ENCODE results near the gene CLIP2.

The CLIP2 gene

DNA sequence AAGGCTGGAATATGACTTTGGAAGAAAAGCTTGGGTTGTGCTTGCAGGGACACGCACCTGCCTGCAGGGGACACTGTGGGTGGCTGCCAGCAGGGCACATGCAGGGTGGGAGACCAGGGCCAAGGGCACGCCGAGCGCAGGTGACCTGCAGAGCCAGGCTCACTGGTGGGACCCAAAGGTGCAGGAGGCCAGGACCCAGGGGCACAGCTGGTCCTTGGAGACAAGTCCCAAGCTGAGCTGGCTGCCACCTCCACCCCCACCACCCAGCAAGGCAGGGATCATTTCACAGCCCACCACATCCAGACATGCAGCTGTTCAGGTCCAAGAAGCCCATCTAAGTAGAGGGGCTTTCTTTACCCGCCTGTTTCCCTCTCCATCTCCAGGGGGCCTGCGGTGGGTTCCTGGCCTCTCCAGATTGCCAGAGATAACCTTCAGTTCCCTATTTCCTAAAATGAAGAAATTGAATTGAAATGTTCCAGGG is 13.8 kb upstream of the CLIP2 start:
- FAIRE-seq (peak; percentile 38), DNase-seq (ENCODE audit: insufficient read length) (no peak)
- TF ChIP-seq POLR2AphosphoS5 (IDR thresholded peaks at IDR 0.05; ENCODE audit: low read depth, low read length) (no peak), POLR2A (IDR thresholded peaks at IDR 0.05; ENCODE audit: low read depth, low read length) (no peak), TAF1 (IDR thresholded peaks at IDR 0.05; ENCODE audit: borderline replicate concordance, low read depth, low read length) (no peak)

DNA sequence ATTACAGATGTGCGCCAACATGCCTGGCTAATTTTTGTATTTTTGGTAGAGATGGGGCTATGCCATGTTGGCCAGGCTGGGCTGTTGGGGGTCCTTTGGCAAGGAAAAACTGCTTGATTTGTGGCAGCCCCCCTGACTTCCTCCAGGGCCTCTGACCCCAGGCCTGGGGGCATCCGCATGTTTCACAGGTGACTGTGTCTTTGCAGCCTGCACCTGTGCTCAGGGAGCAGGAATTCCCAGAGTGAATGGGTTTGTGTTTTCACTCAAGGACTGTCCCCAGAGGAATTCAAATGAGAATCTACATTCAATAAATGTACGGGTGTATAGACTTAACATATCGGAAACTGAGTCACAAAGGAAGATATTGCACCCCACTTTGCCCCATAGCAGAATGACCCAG is 11.6 kb upstream of the CLIP2 start:
- FAIRE-seq (no peak), DNase-seq (ENCODE audit: insufficient read length) (no peak)
- TF ChIP-seq POLR2A (IDR thresholded peaks at IDR 0.05; ENCODE audit: low read depth, low read length), result no peak
- TF ChIP-seq TAF1 (IDR thresholded peaks at IDR 0.05; ENCODE audit: borderline replicate concordance, low read depth, low read length), result no peak
- TF ChIP-seq POLR2AphosphoS5 (IDR thresholded peaks at IDR 0.05; ENCODE audit: low read depth, low read length), result no peak

DNA sequence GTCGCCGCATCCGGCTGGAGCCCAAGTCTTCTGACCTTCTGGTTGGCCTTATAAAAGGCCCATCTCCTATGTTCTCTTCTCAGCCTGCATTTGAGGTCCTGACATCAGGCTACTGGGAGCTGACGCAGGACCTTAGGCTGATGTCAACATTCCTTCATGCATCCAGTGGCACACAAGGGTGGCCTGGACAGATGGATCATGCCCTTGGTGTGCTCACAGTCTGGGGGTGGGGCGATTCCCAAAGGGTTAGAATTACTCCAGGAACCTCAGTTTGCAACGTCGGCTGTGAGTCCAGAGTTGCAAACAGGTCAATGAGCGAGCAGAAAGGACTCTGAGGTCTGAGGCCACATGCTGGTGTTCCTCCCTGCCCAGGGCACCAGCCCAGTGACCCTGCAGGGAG is 8.2 kb upstream of the CLIP2 start:
- TF ChIP-seq TAF1 (IDR thresholded peaks at IDR 0.05; ENCODE audit: borderline replicate concordance, low read depth, low read length) (no peak), POLR2A (IDR thresholded peaks at IDR 0.05; ENCODE audit: low read depth, low read length) (no peak), POLR2AphosphoS5 (IDR thresholded peaks at IDR 0.05; ENCODE audit: low read depth, low read length) (no peak)
- DNase-seq (ENCODE audit: insufficient read length), result no peak
- no peak for FAIRE-seq

DNA sequence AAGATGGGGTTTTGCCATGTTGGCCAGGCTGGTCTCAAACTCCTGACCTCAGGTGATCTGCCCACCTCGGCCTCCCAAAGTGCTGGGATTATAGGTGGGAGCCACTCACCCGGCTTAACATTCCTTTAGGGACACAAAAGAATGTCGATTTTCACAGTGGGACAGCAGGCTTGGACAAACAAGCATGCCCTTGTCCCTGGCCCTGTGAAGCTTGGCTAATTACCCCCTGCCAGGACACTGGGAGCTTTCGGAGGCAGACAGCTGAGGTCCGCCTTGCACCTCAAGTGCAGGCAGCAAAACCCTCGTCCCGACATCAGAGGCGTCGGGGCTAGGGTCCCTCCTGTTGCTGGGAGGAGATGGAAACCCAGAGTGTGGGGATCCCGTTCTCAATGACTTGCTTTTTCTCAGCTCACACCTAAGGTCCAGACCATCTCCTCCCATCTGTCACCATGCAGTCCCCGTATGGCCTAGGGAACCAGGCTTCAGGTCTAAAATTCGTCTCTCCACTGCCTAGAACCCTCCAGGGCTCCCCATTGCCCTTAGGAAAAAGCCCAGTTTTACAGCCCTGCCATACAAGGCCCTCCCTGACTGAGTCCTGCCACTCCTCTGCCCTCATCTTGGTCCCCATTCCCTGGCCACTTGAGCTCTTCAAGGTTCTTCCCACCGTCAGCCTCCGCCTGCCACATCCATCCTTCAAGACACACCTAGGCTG is 6.3 kb upstream of the CLIP2 start:
- FAIRE-seq, result no peak
- no peak for DNase-seq (ENCODE audit: insufficient read length)
- TF ChIP-seq POLR2AphosphoS5 (IDR thresholded peaks at IDR 0.05; ENCODE audit: low read depth, low read length), result no peak
- TF ChIP-seq TAF1 (IDR thresholded peaks at IDR 0.05; ENCODE audit: borderline replicate concordance, low read depth, low read length), result no peak
- no peak for TF ChIP-seq POLR2A (IDR thresholded peaks at IDR 0.05; ENCODE audit: low read depth, low read length)

DNA sequence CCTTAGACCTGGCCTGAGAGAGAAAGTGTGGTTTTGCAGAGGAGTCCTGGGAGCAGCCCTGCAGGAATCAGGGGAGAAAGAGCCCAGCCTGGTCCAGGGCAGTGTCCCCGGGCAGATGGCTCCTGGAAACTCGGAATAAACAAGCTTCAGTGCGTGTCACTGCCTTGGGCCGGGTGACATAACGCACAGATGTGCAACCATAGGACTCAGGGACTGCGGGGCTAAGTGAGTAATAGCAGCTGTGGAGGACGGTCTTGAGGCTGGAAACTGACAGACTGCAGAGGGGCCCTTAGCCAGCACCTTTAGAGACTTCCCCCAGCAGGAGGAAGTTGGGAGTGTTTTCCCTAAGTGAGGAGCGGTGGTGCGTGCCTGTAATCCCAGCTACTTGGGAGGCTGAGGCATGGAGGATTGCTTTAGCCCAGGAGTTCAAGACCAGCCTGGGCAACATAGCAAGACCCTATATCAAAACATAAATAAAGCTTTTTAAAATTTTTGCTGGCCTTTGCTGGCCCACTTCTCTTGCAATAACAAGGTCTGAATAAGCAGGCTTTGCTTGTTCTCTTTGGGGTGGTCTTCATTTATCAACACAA is 5.3 kb upstream of the CLIP2 start:
- peak; percentile 33 for FAIRE-seq
- no peak for TF ChIP-seq TAF1 (IDR thresholded peaks at IDR 0.05; ENCODE audit: borderline replicate concordance, low read depth, low read length)
- no peak for TF ChIP-seq POLR2A (IDR thresholded peaks at IDR 0.05; ENCODE audit: low read depth, low read length)
- DNase-seq (ENCODE audit: insufficient read length), result no peak

DNA sequence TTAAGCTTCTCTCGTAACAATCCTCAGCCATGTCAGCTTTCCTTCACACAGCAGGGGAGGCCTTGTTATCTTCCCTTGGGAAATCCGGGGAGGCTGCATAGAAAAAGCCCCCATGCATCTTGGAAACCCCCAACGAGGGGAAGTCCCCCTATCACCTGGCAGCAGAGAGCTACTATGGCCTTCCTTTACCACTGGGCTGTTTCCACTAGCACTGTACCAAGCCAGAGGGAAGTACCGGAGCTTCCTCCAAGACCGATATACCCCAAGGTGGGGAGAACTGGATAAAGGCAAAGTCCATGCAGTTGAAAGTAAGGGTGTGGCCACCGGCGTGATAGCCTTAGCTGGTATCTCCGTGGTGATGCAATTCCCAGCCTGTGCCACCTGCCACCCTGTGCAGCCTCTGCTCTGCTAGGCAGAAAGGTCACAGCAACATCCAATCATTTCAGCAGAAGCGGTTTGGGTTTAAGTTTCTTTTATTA is 4.4 kb upstream of the CLIP2 start:
- TF ChIP-seq POLR2A (IDR thresholded peaks at IDR 0.05; ENCODE audit: low read depth, low read length) (0 out of 2 replicates have a peak, but pooled peaks have one; percentile 34), POLR2AphosphoS5 (IDR thresholded peaks at IDR 0.05; ENCODE audit: low read depth, low read length) (no peak), TAF1 (IDR thresholded peaks at IDR 0.05; ENCODE audit: borderline replicate concordance, low read depth, low read length) (no peak)
- FAIRE-seq (peak; percentile 87), DNase-seq (ENCODE audit: insufficient read length) (no peak)

DNA sequence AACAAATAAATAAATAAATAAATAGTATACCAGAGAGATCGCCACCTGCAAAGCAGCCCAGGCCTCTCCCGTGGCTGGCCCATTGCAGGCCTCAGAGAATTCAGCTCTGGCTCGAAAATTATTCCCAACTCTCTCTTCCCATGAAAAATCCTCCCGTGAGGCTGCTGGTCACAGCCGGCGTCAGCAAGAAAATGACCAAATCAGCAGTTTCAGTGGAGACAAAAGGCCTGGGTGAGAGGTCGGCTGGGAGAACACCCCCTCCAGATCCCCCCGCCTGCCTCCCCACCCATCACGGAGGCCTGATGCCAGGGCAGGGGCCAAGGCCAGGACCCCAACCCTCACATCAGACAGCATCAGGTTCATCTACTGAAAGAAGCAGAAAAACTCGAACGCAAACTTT is 3.1 kb upstream of the CLIP2 start:
- DNase-seq (ENCODE audit: insufficient read length), result no peak
- no peak for FAIRE-seq
- TF ChIP-seq POLR2A (IDR thresholded peaks at IDR 0.05; ENCODE audit: low read depth, low read length) (no peak), TAF1 (IDR thresholded peaks at IDR 0.05; ENCODE audit: borderline replicate concordance, low read depth, low read length) (no peak)

DNA sequence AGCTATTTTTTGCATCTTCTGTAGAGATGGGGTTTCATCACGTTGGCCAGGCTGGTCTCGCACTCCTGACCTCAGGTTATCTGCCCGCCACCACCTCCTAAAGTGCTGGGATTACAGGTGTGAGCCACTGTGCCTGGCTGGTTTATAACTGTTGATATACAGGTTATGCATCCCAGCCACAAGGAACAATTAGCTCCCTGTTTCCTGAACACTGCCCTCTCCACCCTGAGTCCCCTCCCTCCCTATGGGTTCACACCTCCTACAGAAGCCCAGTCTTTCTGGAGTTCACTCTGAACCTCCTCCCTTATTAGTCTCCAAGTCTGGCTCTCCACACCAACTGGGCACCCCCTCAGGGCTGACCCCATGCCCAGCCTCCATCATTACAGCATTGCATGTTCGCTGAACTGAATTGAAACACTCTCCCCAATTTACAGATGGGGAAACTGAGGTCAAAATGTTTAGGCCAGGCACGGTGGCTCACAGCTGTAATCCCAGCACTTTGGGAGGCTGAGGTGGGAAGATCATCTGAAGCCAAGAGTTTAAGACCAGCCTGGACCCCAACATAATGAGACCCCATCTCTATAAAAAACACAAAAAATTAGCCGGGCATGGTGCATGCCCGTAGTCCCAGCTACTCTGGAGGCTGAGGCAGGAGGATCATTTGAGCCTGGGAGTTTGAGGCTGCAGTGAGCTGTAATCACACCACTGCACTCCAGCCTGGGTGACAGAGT is 1.7 kb upstream of the CLIP2 start:
- TF ChIP-seq POLR2A (IDR thresholded peaks at IDR 0.05; ENCODE audit: low read depth, low read length), result no peak
- no peak for TF ChIP-seq POLR2AphosphoS5 (IDR thresholded peaks at IDR 0.05; ENCODE audit: low read depth, low read length)
- TF ChIP-seq TAF1 (IDR thresholded peaks at IDR 0.05; ENCODE audit: borderline replicate concordance, low read depth, low read length), result no peak
- FAIRE-seq, result no peak
- DNase-seq (ENCODE audit: insufficient read length), result no peak

DNA sequence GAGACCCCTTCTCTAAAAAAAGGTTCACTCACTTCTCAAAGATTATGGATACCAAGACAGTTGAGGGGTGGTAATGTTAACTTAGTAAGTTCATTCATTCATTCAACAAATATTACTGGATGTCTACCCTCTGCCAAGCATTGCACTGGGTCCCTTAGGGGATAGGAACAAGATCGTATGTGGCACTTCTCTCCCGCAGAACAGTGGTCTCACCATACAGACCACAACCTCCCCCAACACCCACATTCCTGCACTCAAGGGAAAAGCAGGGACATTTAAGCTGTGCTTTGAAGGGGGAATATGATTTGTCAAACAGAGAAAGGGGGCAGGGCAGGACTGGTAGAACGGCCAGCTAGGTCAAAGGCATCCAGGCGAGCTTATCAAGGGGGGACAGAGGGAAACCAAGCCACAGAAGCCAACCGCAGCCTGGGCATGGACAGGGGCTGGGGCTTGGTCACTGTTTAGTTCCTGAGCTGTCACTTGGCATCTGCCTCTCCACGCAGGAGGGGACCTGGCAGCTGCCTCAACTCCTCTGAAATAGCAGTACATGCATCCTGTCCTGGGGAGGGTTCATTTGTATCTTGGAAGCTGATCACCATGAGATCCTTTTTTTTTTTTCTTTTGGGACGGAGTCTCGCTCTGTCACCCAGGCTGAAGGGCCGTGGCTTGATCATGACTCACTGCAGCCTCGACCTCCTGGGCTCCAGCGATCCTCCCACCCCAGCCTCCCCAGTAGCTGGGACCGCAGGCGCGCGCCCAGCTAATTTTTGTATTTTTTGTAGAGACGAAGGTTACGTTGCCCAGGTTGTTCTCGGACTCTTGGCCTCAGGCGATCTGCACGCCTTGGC is 949 bp upstream of the CLIP2 start:
- peak; percentile 70 for FAIRE-seq
- TF ChIP-seq POLR2AphosphoS5 (IDR thresholded peaks at IDR 0.05; ENCODE audit: low read depth, low read length), result no peak
- no peak for TF ChIP-seq POLR2A (IDR thresholded peaks at IDR 0.05; ENCODE audit: low read depth, low read length)
- TF ChIP-seq TAF1 (IDR thresholded peaks at IDR 0.05; ENCODE audit: borderline replicate concordance, low read depth, low read length), result no peak
- no peak for DNase-seq (ENCODE audit: insufficient read length)

DNA sequence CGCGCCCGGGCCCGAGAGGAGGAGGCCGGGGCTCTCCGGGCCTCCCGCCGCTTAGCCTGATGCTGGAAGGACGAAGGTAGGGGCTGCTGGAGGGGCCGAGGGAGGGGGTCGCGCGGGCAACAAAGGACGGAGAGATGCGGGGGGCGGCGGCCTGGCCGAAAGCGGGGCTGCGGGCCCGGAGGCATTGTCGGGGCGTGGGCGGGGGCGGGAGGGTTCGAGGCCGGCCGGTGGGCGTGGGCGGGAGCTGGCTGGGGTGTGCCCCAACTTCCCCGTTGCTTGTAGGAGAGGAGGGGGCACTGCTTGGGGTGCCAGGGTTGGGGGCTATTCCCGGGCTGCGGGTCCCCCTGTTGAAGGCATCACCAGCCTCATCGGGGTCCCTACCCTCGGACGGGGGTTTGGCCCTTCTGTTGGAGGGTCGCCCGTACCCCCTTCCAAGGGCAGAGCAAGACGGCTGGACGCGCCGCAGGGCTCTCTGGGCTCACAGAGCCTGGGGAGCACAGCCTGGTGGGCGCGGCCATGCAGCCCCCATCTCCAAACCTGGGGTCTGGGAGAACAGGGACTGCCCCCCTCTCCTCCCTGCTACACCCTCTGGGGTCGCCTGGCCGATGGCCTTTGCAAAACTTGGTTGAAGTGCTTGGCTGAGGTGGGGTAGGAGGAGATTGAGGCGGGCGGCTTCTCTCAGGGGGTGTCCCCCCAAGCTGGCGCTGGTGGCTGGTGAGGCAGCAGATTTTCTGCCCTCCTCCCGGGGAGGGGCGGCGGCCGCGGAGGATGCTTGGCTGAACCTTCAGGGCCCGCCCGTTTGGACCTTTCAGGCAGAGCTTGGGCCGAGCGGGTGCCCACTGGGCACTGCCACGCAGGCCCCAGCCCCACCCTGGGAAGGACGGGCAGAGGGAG is 699 bp downstream of the CLIP2 start:
- DNase-seq (ENCODE audit: insufficient read length) (no peak), FAIRE-seq (no peak)
- no peak for TF ChIP-seq POLR2AphosphoS5 (IDR thresholded peaks at IDR 0.05; ENCODE audit: low read depth, low read length)
- TF ChIP-seq TAF1 (IDR thresholded peaks at IDR 0.05; ENCODE audit: borderline replicate concordance, low read depth, low read length), result no peak
- no peak for TF ChIP-seq POLR2A (IDR thresholded peaks at IDR 0.05; ENCODE audit: low read depth, low read length)

Data from GM12892 (cell line).